DOHH2 (cell line): ENCODE data around the gene LRRC38.

Experiments
- CTCF ChIP-seq: fragments of 200-600 bp; sonication (generic); IDR thresholded peaks from one replicate; pipeline ENCODE4 v1.5.1; 2014; ENCODE audit warnings: antibody characterized with exemption, mild to moderate bottlenecking, low read depth, low read length; ENCODE audit not compliant: poor library complexity, severe bottlenecking
- EZH2phosphoT487 ChIP-seq: fragments of 200-600 bp; sonication (generic); IDR thresholded peaks from 2 replicates; pipeline ENCODE4 v1.6.1; 2017; ENCODE audit warnings: borderline replicate concordance, mild to moderate bottlenecking, antibody characterized with exemption, low read length, moderate library complexity, mixed read lengths

- TF ChIP-seq CTCF (no peak), EZH2phosphoT487 (no peak)
Measured at GRCh38 chr1:13507075-13507474, 6.7 kb downstream of the LRRC38 start.
